C4-2B (cell line): ENCODE measurements around the gene CENPM.

Source experiments
- H3K27ac ChIP-seq: fragments of 450-650 bp; 2 replicates; pipeline ENCODE4 v1.5.1; 2017
- CTCF ChIP-seq: fragments of 450-650 bp; conservative IDR thresholded peaks from 2 replicates; pipeline ENCODE4 v1.5.1; 2017; ENCODE audit warnings: mild to moderate bottlenecking
- ZFX ChIP-seq: fragments of 450-650 bp; IDR thresholded peaks from 2 replicates; pipeline ENCODE4 v1.6.1; 2017

CENPM gene

GRCh38 chr22:41948142-41948541, 1.2 kb upstream of the CENPM start:
- H3K27ac ChIP-seq: no peak overlapping the region; the same call in 1 of the 2 replicates
- no peak for TF ChIP-seq CTCF
- no peak for TF ChIP-seq ZFX

- no peak for TF ChIP-seq ZFX
- no peak for TF ChIP-seq CTCF
- H3K27ac ChIP-seq: peak overlapping the region; percentile 82
Observed at GRCh38 chr22:41947424-41948080, 600 bp upstream of the CENPM start.

GRCh38 chr22:41943661-41944209, 3.2 kb downstream of the CENPM start:
- H3K27ac ChIP-seq: peak overlapping the region; percentile 7; the same call in 1 of the 2 replicates
- no peak for TF ChIP-seq ZFX
- TF ChIP-seq CTCF: no peak

- TF ChIP-seq ZFX (no peak), CTCF (peak; percentile 92)
- peak overlapping the region; percentile 56 for H3K27ac ChIP-seq
Observed at GRCh38 chr22:41940832-41941765, 5.9 kb downstream of the CENPM start.

GRCh38 chr22:41939981-41940831, 6.7 kb downstream of the CENPM start:
- peak overlapping the region; percentile 56 for H3K27ac ChIP-seq
- TF ChIP-seq ZFX (no peak), CTCF (no peak)

- TF ChIP-seq ZFX (no peak), CTCF (no peak)
- H3K27ac ChIP-seq: no peak overlapping the region
Observed at GRCh38 chr22:41936894-41937169, 10.1 kb downstream of the CENPM start.
